GM19240 (cell line): Measurements from ENCODE around the gene DNAJC11.
"Not testable (repeated sequence)": the region's sequence is repeated elsewhere in the genome, so short reads cannot be mapped to it uniquely, and the experiment has no call there.

Experiments
- DNase-seq: peaks from one replicate; pipeline ENCODE4 v3.0.0; 2011; ENCODE audit warnings: low spot score; ENCODE audit not compliant: insufficient read length

The DNAJC11 gene

GRCh38 chr1:6653436-6654290, 48.0 kb downstream of the DNAJC11 start:
- no peak for DNase-seq

- no peak for DNase-seq
Measured at GRCh38 chr1:6652986-6653385, 48.6 kb downstream of the DNAJC11 start.

DNA sequence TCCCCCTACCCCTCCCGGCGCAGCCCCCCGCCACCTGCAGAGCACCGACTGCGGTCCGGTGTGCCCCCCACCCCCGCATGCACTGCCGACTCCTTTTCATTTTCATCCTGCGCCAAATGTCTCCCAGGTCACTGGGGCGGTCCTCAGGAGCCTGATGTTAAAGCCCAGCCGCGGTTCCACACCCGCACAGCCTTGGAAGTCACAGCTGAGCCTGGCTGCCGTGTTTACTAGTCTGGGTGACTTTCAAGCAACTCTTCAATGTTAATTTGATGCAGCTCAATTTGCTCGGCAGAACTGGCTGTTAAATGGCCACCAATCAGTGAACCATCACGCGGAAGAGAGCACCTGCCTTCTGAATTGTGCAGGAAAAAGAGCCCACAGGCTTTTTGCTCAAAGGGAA, 49.7 kb downstream of the DNAJC11 start:
- DNase-seq, result no peak

GRCh38 chr1:6648556-6648955, 53.1 kb downstream of the DNAJC11 start:
- DNase-seq, result no peak

DNA sequence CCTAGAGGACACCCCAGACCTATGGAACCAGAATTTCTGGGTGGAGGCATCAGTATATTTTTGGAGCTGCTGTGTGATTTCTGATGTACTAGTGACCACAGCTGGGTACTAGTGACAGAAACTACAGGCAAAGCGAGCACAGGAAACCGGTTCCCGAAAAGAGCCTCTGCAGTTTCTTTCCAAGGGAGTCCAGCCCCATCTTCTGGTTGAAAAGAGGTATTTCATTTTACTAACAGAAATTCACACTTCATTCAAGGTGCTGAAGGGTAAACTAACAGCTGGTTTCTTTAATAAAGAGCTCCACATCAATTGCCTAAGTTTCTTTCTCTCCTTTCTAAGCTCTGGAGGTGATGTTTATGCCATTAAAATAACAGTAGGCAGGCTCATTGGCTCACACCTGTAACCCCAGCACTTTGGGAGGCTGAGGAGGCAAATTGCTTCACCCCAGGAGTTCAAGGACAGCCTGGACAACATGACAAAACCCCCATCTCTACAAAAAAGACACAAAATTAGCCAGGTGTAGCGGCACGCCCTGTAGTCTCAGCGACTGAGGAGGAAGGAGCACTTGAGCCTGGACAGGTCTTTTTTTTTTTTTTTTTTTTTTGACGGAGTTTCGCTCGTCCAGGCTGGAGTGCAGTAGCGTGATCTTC, 55.0 kb downstream of the DNAJC11 start:
- peak; percentile 29 for DNase-seq

GRCh38 chr1:6645018-6645417, 56.6 kb downstream of the DNAJC11 start:
- no peak for DNase-seq

GRCh38 chr1:6640867-6641266, 60.7 kb downstream of the DNAJC11 start:
- DNase-seq, result not testable (repeated sequence)

DNA sequence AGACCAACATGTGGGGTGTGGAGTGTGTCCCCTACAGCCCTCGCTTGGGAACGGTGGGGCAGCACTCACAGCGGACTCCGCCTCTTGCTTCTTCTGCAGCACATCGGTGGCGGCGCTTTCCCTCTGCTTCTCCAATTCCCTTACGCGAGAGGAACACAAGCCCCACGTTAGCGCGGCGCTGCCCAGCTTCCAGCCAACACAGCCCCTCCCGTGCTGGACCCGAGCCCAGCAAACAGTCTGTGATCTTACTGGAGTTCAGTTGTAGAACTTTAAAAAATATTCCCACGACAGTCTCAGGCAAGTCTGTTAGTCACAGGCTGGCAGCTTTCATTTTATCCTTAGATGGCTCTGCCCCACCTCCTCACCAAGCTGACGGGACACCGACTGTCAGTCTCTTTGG, 63.4 kb downstream of the DNAJC11 start:
- no peak for DNase-seq

DNA sequence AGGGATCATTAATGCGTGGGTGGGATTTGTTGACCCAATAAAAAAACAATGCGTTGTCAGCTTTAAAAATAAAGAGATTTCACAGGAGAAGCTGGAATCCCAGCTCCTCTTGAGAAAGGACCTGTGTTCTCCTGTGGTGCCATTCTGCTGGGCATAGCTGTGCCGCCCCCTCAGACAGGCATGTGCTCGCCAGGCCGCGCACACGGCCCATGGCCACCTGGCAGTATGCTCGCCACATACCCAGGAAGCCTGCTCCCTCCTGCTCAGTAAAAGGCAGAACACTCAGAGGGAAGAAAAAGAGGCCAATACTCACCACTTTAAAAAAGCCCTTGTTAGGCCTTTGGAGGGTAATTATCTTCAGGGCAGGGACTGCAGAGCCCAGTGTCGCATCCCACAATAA, 63.8 kb downstream of the DNAJC11 start:
- DNase-seq, result no peak

- not testable (repeated sequence) for DNase-seq
Measured at GRCh38 chr1:6636778-6637177, 64.8 kb downstream of the DNAJC11 start.

GRCh38 chr1:6635910-6636760, 65.5 kb downstream of the DNAJC11 start:
- no peak for DNase-seq

GRCh38 chr1:6635161-6635909, 66.3 kb downstream of the DNAJC11 start:
- no peak for DNase-seq

- no peak for DNase-seq
Measured at GRCh38 chr1:6634371-6635052, 67.1 kb downstream of the DNAJC11 start.

DNA sequence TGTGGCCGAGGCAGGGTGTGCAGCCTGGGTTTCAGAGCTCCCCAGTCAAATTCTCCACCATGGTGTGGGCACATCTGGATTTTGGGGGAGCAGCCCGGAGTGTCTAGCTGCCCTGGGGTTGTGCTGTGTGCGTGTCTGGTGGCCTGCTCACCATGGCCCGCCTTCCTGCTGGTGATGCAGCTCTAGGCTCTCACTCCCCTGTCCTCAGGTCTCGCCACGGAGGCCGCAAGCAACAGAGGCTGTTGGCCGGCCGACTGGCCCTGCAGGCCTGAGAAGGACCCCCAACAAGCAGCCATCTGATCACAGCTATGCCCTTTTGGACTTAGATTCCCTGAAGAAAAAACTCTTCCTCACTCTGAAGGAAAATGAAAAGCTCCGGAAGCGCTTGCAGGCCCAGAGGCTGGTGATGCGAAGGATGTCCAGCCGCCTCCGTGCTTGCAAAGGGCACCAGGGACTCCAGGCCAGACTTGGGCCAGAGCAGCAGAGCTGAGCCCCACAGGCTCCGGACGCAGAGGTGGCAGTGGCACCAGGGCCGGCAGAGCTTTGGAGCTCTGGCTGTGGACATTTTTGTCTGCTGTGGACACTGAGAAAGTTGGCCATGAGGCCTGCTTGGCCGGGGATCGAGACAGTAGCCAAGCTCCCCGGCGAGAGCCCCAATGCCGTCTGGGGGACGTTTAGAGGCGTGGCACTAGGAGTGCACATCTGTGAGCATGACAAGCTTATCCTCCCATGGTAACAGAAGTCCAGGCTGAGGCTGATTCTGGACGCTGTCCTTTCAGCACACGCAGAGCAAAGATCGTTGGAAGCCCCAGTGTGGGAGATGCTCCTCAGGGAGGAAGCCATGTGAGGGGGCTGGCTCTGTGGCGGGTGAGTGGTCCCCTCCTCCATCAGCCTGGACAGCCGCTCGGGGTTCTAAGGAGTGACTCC, 68.8 kb downstream of the DNAJC11 start:
- DNase-seq, result no peak

GRCh38 chr1:6631058-6631457, 70.6 kb downstream of the DNAJC11 start:
- DNase-seq, result no peak

DNA sequence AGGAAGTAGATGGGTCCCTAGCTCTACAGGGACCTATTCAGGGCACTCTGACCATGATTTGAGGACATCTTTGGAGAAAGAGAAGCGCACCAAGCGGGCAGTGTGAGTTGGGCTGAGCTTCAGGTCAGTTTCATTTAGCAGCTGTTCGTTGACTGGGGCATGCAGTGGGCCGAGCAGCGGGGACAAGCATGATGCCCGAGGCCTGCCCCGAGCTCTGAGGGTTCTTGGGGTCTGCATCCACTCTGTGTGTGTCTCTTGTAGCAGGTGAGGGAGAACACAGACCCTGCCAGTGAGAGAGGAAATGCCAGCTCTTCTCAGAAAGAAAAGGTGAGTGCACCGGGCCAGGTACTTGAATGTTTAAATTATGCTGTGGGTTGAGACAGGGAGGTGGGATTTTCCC, 71.6 kb downstream of the DNAJC11 start:
- DNase-seq, result no peak

DNA sequence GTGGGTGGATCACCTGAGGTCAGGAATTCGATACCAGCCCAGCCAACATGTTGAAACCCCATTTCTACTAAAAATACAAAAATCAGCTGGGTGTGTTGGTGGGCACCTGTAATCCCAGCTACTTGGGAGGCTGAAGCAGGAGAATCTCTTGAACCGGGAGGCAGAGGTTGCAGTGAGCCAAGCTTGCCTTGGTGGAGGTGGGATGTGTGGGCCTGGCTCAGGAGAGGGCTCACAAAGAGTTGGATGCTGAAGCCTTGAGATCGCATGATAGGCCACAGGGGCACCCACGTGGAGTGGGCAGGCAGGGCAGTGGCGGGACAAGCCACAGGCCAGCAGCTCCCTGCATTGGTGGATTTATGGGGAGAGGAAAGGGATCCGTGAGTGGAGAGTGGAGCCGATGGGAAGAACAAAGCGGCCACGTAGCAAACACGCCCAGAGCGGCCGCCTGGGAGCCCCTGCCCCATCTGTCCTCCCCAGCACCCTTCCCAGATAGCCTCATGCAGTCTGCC, 72.6 kb downstream of the DNAJC11 start:
- DNase-seq, result no peak

DNA sequence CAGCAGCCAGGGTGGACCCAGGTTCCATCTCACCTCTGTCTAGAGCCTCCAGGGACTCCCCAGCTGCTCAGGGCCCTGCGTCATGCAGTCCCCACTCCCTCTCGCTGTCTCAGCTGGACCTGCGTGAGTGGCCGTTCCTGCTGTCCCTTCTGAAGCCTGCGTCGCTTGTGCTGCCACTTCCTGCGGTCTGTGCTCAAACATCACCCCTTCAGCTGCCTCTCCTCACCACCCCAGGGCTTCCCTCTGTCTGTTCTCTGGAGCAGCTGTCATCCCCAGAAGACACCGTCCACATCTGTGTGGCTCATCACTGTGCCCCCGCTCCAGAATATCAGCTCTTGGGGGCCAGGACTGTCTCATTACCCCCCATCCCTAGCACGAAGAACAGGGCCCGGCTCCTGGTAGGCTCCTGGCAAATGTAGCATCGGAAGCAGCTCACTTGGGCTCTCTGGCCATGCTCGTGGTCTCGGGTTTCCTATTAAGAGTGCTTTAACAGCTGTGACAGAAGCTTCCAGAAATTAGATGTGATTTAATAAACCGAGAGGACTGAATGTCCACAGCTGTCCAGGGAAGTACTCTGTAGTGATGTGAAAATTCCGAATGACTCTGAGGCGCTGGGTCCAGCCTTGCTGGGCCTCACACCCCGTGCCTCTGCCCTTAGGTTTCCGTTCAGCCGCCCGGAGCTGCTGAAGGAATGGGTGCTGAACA, 73.6 kb downstream of the DNAJC11 start:
- no peak for DNase-seq

GRCh38 chr1:6627031-6627430, 74.6 kb downstream of the DNAJC11 start:
- DNase-seq, result no peak
